ENCODE measurements around the gene CCDC88A.

The CCDC88A gene, protein sequence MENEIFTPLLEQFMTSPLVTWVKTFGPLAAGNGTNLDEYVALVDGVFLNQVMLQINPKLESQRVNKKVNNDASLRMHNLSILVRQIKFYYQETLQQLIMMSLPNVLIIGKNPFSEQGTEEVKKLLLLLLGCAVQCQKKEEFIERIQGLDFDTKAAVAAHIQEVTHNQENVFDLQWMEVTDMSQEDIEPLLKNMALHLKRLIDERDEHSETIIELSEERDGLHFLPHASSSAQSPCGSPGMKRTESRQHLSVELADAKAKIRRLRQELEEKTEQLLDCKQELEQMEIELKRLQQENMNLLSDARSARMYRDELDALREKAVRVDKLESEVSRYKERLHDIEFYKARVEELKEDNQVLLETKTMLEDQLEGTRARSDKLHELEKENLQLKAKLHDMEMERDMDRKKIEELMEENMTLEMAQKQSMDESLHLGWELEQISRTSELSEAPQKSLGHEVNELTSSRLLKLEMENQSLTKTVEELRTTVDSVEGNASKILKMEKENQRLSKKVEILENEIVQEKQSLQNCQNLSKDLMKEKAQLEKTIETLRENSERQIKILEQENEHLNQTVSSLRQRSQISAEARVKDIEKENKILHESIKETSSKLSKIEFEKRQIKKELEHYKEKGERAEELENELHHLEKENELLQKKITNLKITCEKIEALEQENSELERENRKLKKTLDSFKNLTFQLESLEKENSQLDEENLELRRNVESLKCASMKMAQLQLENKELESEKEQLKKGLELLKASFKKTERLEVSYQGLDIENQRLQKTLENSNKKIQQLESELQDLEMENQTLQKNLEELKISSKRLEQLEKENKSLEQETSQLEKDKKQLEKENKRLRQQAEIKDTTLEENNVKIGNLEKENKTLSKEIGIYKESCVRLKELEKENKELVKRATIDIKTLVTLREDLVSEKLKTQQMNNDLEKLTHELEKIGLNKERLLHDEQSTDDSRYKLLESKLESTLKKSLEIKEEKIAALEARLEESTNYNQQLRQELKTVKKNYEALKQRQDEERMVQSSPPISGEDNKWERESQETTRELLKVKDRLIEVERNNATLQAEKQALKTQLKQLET (N-terminal part only)

DNA sequence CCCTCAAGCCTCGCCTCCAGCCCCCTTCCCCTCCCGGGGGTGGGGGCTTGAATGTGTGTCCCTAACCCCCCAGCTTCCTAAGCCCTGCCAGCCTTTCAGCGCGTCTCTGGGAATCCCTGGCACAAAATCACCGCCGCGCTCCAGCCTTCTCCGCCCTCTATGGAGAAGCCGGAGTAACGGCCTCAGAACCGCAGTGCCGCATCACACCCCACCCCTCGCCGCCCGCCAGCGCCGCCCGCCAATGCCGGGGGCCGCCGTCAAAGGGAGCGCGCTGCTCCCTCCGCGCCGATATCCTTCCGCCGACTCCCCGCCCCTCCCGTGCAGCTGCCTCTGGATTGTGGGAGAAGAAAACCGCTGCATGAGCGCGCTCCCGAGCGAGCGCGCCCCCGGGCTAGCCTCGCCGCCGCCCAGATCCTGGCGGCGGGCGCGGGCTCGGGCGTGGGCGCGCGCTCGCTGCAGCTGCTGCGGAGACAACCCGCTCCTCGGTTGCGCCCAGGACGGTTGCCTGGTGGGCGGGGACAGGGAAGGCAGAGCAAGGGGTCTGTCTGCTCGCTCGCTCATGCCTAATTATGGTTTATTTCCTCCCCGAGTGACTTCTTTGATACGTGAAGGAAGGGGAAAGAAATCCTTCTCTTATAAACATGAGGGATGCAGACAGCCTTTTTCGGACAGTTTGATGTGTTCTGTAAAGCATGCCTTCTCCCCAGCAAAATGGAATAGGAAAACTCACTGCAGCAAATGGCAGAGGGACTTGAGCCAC, at the start of gene CCDC88A:
Gene CCDC88A, minus strand, starts transcription at position 178 of the 760 bp plus-strand sequence. CDS start 777 bp downstream, outside the sequence.
- TF ChIP-seq, protein P1, sequence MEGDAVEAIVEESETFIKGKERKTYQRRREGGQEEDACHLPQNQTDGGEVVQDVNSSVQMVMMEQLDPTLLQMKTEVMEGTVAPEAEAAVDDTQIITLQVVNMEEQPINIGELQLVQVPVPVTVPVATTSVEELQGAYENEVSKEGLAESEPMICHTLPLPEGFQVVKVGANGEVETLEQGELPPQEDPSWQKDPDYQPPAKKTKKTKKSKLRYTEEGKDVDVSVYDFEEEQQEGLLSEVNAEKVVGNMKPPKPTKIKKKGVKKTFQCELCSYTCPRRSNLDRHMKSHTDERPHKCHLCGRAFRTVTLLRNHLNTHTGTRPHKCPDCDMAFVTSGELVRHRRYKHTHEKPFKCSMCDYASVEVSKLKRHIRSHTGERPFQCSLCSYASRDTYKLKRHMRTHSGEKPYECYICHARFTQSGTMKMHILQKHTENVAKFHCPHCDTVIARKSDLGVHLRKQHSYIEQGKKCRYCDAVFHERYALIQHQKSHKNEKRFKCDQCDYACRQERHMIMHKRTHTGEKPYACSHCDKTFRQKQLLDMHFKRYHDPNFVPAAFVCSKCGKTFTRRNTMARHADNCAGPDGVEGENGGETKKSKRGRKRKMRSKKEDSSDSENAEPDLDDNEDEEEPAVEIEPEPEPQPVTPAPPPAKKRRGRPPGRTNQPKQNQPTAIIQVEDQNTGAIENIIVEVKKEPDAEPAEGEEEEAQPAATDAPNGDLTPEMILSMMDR (IDR thresholded peaks at IDR 0.05; ENCODE audit: borderline replicate concordance, insufficient read depth, low read depth, low read length): 0 out of 2 replicates have a peak, but pooled peaks have one; percentile 11
- peak within 1 kb of the TSS; percentile 84 for H3K4me3 ChIP-seq (ENCODE audit: low read depth, low read length)

DNA sequence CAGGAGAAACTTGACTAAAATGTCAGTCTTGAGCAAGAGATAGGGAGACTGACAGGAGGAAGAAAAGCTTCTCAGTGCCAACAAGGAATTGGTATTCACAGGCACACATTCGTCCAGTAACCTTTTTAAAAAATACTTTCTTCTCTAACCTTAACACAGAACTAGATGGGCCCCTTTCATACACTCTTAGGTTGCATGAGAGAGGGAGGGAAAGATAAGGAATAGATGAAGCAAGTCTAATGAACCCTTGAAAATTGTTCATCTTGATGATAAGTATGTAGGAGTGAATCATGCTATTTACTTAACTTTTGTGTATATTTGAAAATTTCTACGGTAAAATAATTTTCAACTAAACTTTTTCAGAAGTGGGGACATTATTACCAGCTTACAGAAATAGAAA, 42.0 kb upstream of the CCDC88A start:
- no peak overlapping the region for H3K4me3 ChIP-seq (ENCODE audit: low read depth, low read length)
- TF ChIP-seq, protein P1 (IDR thresholded peaks at IDR 0.05; ENCODE audit: borderline replicate concordance, insufficient read depth, low read depth, low read length): no peak

DNA sequence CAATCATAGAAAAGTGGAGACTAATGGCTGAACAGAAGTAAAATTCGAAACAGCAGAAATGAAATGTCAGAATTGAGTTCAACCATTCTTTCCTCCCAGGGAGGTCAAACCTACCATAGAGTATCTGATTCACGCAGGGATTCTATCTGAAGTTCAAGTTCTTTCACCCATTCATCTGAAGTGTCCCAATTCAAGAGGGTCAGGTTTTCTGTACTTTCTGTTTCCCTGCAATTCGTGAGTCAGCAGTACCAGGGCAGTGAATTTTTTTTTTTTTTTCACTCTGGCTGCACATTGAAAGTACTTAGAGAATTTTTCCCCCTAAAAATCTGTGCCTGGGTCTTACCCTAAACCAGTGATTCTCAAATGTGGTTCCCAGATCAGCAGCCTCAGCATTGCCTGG, 40.9 kb upstream of the CCDC88A start:
- no peak overlapping the region for H3K4me3 ChIP-seq (ENCODE audit: low read depth, low read length)
- TF ChIP-seq, protein P1 (IDR thresholded peaks at IDR 0.05; ENCODE audit: borderline replicate concordance, insufficient read depth, low read depth, low read length): no peak

DNA sequence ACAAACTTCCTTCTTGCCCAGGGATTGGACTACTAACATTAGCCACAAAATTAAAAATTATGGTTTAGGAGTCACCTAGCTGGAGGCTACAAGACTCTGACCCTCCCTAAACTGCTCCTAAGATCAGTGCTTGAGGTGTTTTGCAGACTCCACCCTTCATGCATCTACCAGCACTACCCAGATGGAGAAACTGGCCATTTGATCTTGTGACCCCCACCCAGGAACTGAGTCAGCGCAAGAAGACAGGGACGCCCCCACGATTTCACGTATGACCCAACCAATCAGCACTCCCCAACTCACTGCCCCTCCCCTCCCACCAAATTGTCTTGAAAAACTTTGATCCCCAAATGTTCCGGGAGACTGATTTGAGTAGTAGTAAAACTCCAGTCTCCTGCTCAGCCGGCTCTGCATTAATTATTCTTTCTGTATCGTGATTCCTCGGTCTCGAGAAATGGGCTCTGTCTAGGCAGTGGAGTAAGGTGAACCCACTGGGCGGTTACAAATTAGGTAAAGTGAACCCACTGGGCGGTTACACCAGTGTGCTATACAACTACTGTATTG, 40.1 kb upstream of the CCDC88A start:
- H3K4me3 ChIP-seq (ENCODE audit: low read depth, low read length): no peak overlapping the region
- TF ChIP-seq, protein P1 (IDR thresholded peaks at IDR 0.05; ENCODE audit: borderline replicate concordance, insufficient read depth, low read depth, low read length): no peak

DNA sequence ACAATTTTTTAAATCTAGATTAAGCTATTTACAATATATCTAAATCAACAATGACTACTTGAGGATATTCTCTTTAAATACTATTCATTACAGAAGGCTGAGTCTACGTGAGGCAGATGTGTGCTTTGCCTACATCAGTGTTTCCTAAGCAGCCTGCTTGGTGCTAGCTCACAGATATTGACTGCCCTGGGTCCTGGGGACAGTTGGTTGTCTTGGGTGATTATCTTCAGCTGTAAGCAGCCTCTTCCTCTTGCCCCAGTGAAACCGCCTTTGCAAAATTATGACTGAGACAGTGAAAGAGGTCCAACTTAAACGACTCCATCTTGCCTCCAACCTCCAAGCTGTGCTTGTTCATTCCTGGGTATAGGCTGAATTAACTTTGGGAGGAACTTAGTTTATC, 39.6 kb upstream of the CCDC88A start:
- H3K4me3 ChIP-seq (ENCODE audit: low read depth, low read length): no peak overlapping the region
- TF ChIP-seq, protein P1 (IDR thresholded peaks at IDR 0.05; ENCODE audit: borderline replicate concordance, insufficient read depth, low read depth, low read length): no peak

DNA sequence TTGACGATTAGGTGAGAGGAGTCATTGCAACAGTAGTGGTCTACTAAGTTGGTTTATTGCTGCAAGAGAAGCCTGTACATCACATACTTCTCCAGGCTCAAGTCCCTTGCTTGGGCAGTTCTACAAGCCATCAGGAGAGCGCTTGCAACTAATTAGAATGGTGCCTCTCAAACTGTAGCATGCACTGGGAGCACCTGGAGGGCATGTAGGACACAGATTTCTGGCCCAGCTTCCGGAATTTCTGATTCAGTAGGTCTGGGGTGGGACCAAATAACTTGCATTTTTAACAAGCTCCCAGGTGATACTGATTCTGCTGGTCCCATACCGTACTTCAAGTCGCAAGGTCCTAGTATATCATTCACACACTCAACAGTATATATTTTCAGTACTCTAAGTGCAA, 34.5 kb upstream of the CCDC88A start:
- TF ChIP-seq, protein P1 (IDR thresholded peaks at IDR 0.05; ENCODE audit: borderline replicate concordance, insufficient read depth, low read depth, low read length): no peak
- H3K4me3 ChIP-seq (ENCODE audit: low read depth, low read length): no peak overlapping the region

Measured in GM12875 (cell line).